ENCODE data around the gene ESCO1. TPM values are rescaled to one million over a fixed set of nuclear protein-coding genes. Genes with fewer than 3 reads are reported as not detected.
"Not testable (repeated sequence)": the region's sequence is repeated elsewhere in the genome, so short reads cannot be mapped to it uniquely, and the experiment has no call there.

ESCO1 gene
- total RNA-seq, 2 experiments from 2014 or later = 21.7 to 26.5 TPM

GRCh38 chr18:21593540-21594257 lies 6.8 kb downstream of the ESCO1 start:
- DNase-seq = peak; percentile 30
- no peak overlapping the region for H3K4me3 Mint-ChIP-seq
- POLR2A ChIA-PET = no interaction called here

GRCh38 chr18:21592361-21592760 lies 8.1 kb downstream of the ESCO1 start:
- H3K4me3 Mint-ChIP-seq; DNase-seq; ATAC-seq; POLR2A ChIA-PET; CTCF ChIA-PET; H3K27me3 Mint-ChIP-seq; H3K27ac Mint-ChIP-seq; H3K9me3 Mint-ChIP-seq (ENCODE audit: low read depth); intact Hi-C loops (cut with DNase I, micrococcal nuclease): not testable (repeated sequence)
- Mint-ChIP-seq H3K36me3 (ENCODE audit: low read depth) (peaks cover 22% of the 10 kb centered on the region), H3K4me1 (peaks cover 33% of the 10 kb centered on the region)

More at GRCh38 chr18:21593540-21594257, 6.8 kb downstream of the ESCO1 start:
- H3K27me3 Mint-ChIP-seq = no peaks in the 10 kb centered on the region
- peaks cover 17% of the 10 kb centered on the region for H3K36me3 Mint-ChIP-seq (ENCODE audit: low read depth)
- peak; percentile 73 for ATAC-seq
- CTCF ChIA-PET = interaction anchor here (0.7 kb wide), 1 partner anchor 38 kb away, joined by 3 read pairs; no protein-coding TSS in a partner anchor
- peaks cover 39% of the 10 kb centered on the region for H3K4me1 Mint-ChIP-seq
- peak overlapping the region; percentile 23 for H3K27ac Mint-ChIP-seq
- no peaks in the 10 kb centered on the region for H3K9me3 Mint-ChIP-seq (ENCODE audit: low read depth)
- intact Hi-C loops (cut with DNase I, micrococcal nuclease) = no loop called here

GRCh38 chr18:21584391-21584790 lies 16.1 kb downstream of the ESCO1 start:
- ATAC-seq (no peak), DNase-seq (no peak)
- Mint-ChIP-seq H3K4me1 (peaks cover 23% of the 10 kb centered on the region), H3K4me3 (no peak overlapping the region), H3K9me3 (ENCODE audit: low read depth) (no peaks in the 10 kb centered on the region), H3K36me3 (ENCODE audit: low read depth) (peaks cover 24% of the 10 kb centered on the region), H3K27me3 (no peaks in the 10 kb centered on the region), H3K27ac (no peak overlapping the region)
- ChIA-PET CTCF (interaction anchor here (1.3 kb wide), 1 partner anchor 13 kb away, joined by 4 read pairs; no protein-coding TSS in a partner anchor), POLR2A (no interaction called here)
- intact Hi-C loops (cut with DNase I, micrococcal nuclease) = no loop called here

GRCh38 chr18:21575656-21576055 lies 24.8 kb downstream of the ESCO1 start:
- ATAC-seq (no peak), DNase-seq (no peak)
- no peaks in the 10 kb centered on the region for H3K9me3 Mint-ChIP-seq (ENCODE audit: low read depth)
- peaks cover 8% of the 10 kb centered on the region for H3K4me1 Mint-ChIP-seq
- ChIA-PET CTCF (no interaction called here), POLR2A (interaction anchor here (0.6 kb wide), 1 partner anchor 51 kb away, joined by 4 read pairs; no protein-coding TSS in a partner anchor)
- intact Hi-C loops (cut with DNase I, micrococcal nuclease) = loop anchor here in 1 of 2 experiments (10.0 kb wide), 1 partner anchor 381 kb away; no protein-coding TSS in a partner anchor
- no peak overlapping the region for H3K4me3 Mint-ChIP-seq
- no peak overlapping the region for H3K27ac Mint-ChIP-seq
- H3K36me3 Mint-ChIP-seq (ENCODE audit: low read depth) = peaks cover 34% of the 10 kb centered on the region
- no peaks in the 10 kb centered on the region for H3K27me3 Mint-ChIP-seq

GRCh38 chr18:21571772-21572171 lies 28.7 kb downstream of the ESCO1 start:
- intact Hi-C loops (cut with DNase I, micrococcal nuclease) = loop anchor here in 1 of 2 experiments (10.0 kb wide), 1 partner anchor 377 kb away; no protein-coding TSS in a partner anchor
- POLR2A ChIA-PET = no interaction called here

GRCh38 chr18:21559195-21559594 lies 41.3 kb downstream of the ESCO1 start:
- Mint-ChIP-seq H3K36me3 (ENCODE audit: low read depth) (peaks cover 33% of the 10 kb centered on the region), H3K9me3 (ENCODE audit: low read depth) (no peaks in the 10 kb centered on the region), H3K27ac (no peak overlapping the region), H3K27me3 (no peaks in the 10 kb centered on the region), H3K4me1 (no peaks in the 10 kb centered on the region), H3K4me3 (no peak overlapping the region)
- ChIA-PET CTCF (no interaction called here), POLR2A (interaction anchor here (0.6 kb wide), 1 partner anchor 50 kb away, joined by 4 read pairs; no protein-coding TSS in a partner anchor)
- ATAC-seq (no peak), DNase-seq (no peak)
- intact Hi-C loops (cut with DNase I, micrococcal nuclease) = loop anchor here in 1 of 2 experiments (5.0 kb wide), 1 partner anchor 42 kb away; no protein-coding TSS in a partner anchor

More at GRCh38 chr18:21571772-21572171, 28.7 kb downstream of the ESCO1 start:
- CTCF ChIA-PET = no interaction called here
- no peak overlapping the region for H3K27ac Mint-ChIP-seq
- H3K36me3 Mint-ChIP-seq (ENCODE audit: low read depth) = peaks cover 46% of the 10 kb centered on the region
- H3K9me3 Mint-ChIP-seq (ENCODE audit: low read depth) = no peaks in the 10 kb centered on the region
- no peak overlapping the region for H3K4me3 Mint-ChIP-seq
- DNase-seq (no peak), ATAC-seq (no peak)
- peaks cover 2% of the 10 kb centered on the region for H3K4me1 Mint-ChIP-seq
- H3K27me3 Mint-ChIP-seq = no peaks in the 10 kb centered on the region

- Mint-ChIP-seq H3K27ac (no peak overlapping the region), H3K4me3 (no peak overlapping the region), H3K4me1 (peaks cover under 1% of the 10 kb centered on the region), H3K36me3 (ENCODE audit: low read depth) (peaks cover 35% of the 10 kb centered on the region), H3K27me3 (no peaks in the 10 kb centered on the region), H3K9me3 (ENCODE audit: low read depth) (no peaks in the 10 kb centered on the region)
- DNase-seq = no peak
- CTCF ChIA-PET = interaction anchor here (1.4 kb wide), 1 partner anchor 55 kb away, joined by 5 read pairs; no protein-coding TSS in a partner anchor
- no peak for ATAC-seq
- POLR2A ChIA-PET = no interaction called here
- intact Hi-C loops (cut with DNase I, micrococcal nuclease) = loop anchor here in 1 of 2 experiments (5.0 kb wide), 1 partner anchor 40 kb away; no protein-coding TSS in a partner anchor
Observed at GRCh38 chr18:21557607-21558253, 42.8 kb downstream of the ESCO1 start.

GRCh38 chr18:21550510-21550970 lies 50.0 kb downstream of the ESCO1 start:
- Mint-ChIP-seq H3K9me3 (ENCODE audit: low read depth) (no peaks in the 10 kb centered on the region), H3K4me3 (no peak overlapping the region), H3K4me1 (peaks cover 8% of the 10 kb centered on the region), H3K36me3 (ENCODE audit: low read depth) (peaks cover 50% of the 10 kb centered on the region), H3K27ac (no peak overlapping the region), H3K27me3 (no peaks in the 10 kb centered on the region)
- DNase-seq (no peak), ATAC-seq (no peak)
- CTCF ChIA-PET = no interaction called here
- intact Hi-C loops (cut with DNase I, micrococcal nuclease) = no loop called here
- POLR2A ChIA-PET = no interaction called here

- Mint-ChIP-seq H3K36me3 (ENCODE audit: low read depth) (peaks cover 43% of the 10 kb centered on the region), H3K27me3 (no peaks in the 10 kb centered on the region), H3K9me3 (ENCODE audit: low read depth) (no peaks in the 10 kb centered on the region), H3K4me3 (no peak overlapping the region), H3K4me1 (peaks cover 8% of the 10 kb centered on the region), H3K27ac (no peak overlapping the region)
- no peak for ATAC-seq
- POLR2A ChIA-PET = no interaction called here
- intact Hi-C loops (cut with DNase I, micrococcal nuclease) = no loop called here
- no peak for DNase-seq
- CTCF ChIA-PET = interaction anchor here (0.5 to 0.7 kb wide), 2 partner anchors 40 to 52 kb away, joined by 4 read pairs; partner anchors contain the start of gene ESCO1
Observed at GRCh38 chr18:21548647-21549046, 51.9 kb downstream of the ESCO1 start.

- CTCF ChIA-PET = interaction anchor here (0.6 kb wide), 1 partner anchor 271 kb away, joined by 5 read pairs; no protein-coding TSS in a partner anchor
- H3K9me3 Mint-ChIP-seq (ENCODE audit: low read depth) = no peaks in the 10 kb centered on the region
- H3K4me3 Mint-ChIP-seq = no peak overlapping the region
- intact Hi-C loops (cut with DNase I, micrococcal nuclease) = no loop called here
- peaks cover 36% of the 10 kb centered on the region for H3K36me3 Mint-ChIP-seq (ENCODE audit: low read depth)
- no peaks in the 10 kb centered on the region for H3K4me1 Mint-ChIP-seq
- ATAC-seq (no peak), DNase-seq (no peak)
- H3K27me3 Mint-ChIP-seq = no peaks in the 10 kb centered on the region
- no peak overlapping the region for H3K27ac Mint-ChIP-seq
- POLR2A ChIA-PET = no interaction called here
Observed at GRCh38 chr18:21546423-21546822, 54.1 kb downstream of the ESCO1 start.

GRCh38 chr18:21538230-21538629 lies 62.3 kb downstream of the ESCO1 start:
- ATAC-seq (no peak), DNase-seq (no peak)
- POLR2A ChIA-PET = no interaction called here
- Mint-ChIP-seq H3K4me1 (no peaks in the 10 kb centered on the region), H3K4me3 (no peak overlapping the region), H3K36me3 (ENCODE audit: low read depth) (peaks cover 16% of the 10 kb centered on the region), H3K27me3 (no peaks in the 10 kb centered on the region), H3K9me3 (ENCODE audit: low read depth) (no peaks in the 10 kb centered on the region), H3K27ac (no peak overlapping the region)
- CTCF ChIA-PET = no interaction called here
- intact Hi-C loops (cut with DNase I, micrococcal nuclease) = no loop called here
